AG09319 (cell line): Measurements from ENCODE around the gene IGLL1.
"Not testable (repeated sequence)": the region's sequence is repeated elsewhere in the genome, so short reads cannot be mapped to it uniquely, and the experiment has no call there.

ENCODE experiments used
- DNase-seq: peaks from one replicate; pipeline ENCODE4 v3.0.0-alpha.2; 2010; ENCODE audit warnings: low read depth; ENCODE audit errors: extremely low read depth
- CTCF ChIP-seq: IDR thresholded peaks from 2 replicates; pipeline ENCODE4 v1.5.1; 2011; ENCODE audit warnings: low read depth, mild to moderate bottlenecking, inconsistent platforms, low read length, moderate library complexity

IGLL1 gene

GRCh38 chr22:23580576-23581259 is 628 bp upstream of the IGLL1 start:
- TF ChIP-seq CTCF, result no peak
- DNase-seq, result no peak

- TF ChIP-seq CTCF, result no peak
Observed at GRCh38 chr22:23579280-23579679, 810 bp downstream of the IGLL1 start.

GRCh38 chr22:23578306-23578705 is 1.8 kb downstream of the IGLL1 start:
- TF ChIP-seq CTCF, result no peak
- DNase-seq, result no peak

More at GRCh38 chr22:23579280-23579679, 810 bp downstream of the IGLL1 start:
- DNase-seq, result no peak

GRCh38 chr22:23576681-23577080 is 3.4 kb downstream of the IGLL1 start:
- no peak for TF ChIP-seq CTCF
- no peak for DNase-seq

GRCh38 chr22:23575601-23576000 is 4.5 kb downstream of the IGLL1 start:
- no peak for TF ChIP-seq CTCF
- no peak for DNase-seq

GRCh38 chr22:23574877-23575276 is 5.2 kb downstream of the IGLL1 start:
- DNase-seq, result no peak
- no peak for TF ChIP-seq CTCF

GRCh38 chr22:23574371-23574811 is 5.7 kb downstream of the IGLL1 start:
- no peak for TF ChIP-seq CTCF
- DNase-seq, result no peak

GRCh38 chr22:23573701-23574235 is 6.3 kb downstream of the IGLL1 start:
- DNase-seq, result not testable (repeated sequence)

- not testable (repeated sequence) for DNase-seq
Observed at GRCh38 chr22:23573106-23573505, 7.0 kb downstream of the IGLL1 start.
